Measurements from ENCODE around the gene ACSL1.
"Not testable (repeated sequence)": the region's sequence is repeated elsewhere in the genome, so short reads cannot be mapped to it uniquely, and the experiment has no call there.

The ACSL1 gene

DNA sequence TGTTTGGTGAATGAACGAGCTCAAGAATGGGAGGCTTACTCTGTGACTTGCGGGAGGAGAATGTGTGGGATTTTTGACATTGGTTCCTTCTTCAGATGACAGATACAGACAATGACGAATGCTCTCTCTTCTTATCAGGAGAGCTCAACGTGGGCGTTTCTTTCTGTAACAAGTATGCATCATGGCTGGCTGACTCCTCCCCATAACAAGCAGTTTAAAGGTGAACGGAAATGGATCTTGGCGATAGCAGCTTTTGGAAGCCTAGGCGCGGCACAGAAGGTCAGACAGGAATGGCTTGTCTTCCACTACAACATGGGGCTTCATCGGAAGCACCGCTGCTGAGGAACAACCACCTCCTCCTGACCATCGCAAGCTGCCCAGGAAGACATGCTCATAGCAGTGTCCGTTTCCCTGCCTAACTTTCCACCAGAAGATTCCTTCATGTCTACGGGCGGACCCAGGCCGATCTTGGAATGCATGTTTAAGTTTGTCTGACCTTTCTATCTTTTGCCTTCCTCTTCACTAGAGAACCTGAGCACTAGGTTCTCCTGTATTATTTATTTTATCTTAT is 18.3 kb upstream of the ACSL1 start:
- no peak for DNase-seq (ENCODE audit: low read depth, low spot score)
- Histone ChIP-seq H3K4me1 (ENCODE audit: control insufficient read depth, insufficient read depth, low read length) (no peaks in the 10 kb centered on the region), H3K27ac (ENCODE audit: low read length) (no peak overlapping the region), H3K4me3 (ENCODE audit: low read length) (no peak overlapping the region), H3K9me3 (ENCODE audit: control insufficient read depth, insufficient read depth, low read length) (no peaks in the 10 kb centered on the region), H3K27me3 (ENCODE audit: control insufficient read depth, insufficient read depth, low read length) (no peaks in the 10 kb centered on the region), H3K36me3 (ENCODE audit: control insufficient read depth, insufficient read depth, low read length) (no peaks in the 10 kb centered on the region)
- WGBS (ENCODE audit: insufficient coverage, insufficient read length) = no CpG with 5 or more reads among the region's 16 CpGs

DNA sequence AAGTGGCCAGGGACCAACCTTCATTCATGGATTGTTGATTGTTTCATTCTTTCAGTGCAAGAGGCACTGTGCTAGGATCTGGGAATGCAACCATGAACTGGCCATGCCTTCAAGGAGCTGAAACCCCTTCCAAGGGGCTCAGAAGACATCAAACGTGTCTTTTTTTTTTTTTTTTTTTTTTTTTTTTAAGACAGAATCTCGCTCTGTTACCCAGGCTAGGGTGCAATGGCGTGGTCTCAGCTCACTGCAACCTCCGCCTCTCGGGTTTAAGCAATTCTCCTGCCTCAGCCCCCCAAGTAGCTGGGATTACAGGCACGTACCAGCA is 13.3 kb upstream of the ACSL1 start:
- not testable (repeated sequence) for H3K27ac ChIP-seq (ENCODE audit: low read length); DNase-seq (ENCODE audit: low read depth, low spot score); H3K27me3 ChIP-seq (ENCODE audit: control insufficient read depth, insufficient read depth, low read length); H3K36me3 ChIP-seq (ENCODE audit: control insufficient read depth, insufficient read depth, low read length); H3K4me1 ChIP-seq (ENCODE audit: control insufficient read depth, insufficient read depth, low read length); H3K9me3 ChIP-seq (ENCODE audit: control insufficient read depth, insufficient read depth, low read length); H3K4me3 ChIP-seq (ENCODE audit: low read length)
- no CpG with 5 or more reads among the region's 6 CpGs for WGBS (ENCODE audit: insufficient coverage, insufficient read length)

DNA sequence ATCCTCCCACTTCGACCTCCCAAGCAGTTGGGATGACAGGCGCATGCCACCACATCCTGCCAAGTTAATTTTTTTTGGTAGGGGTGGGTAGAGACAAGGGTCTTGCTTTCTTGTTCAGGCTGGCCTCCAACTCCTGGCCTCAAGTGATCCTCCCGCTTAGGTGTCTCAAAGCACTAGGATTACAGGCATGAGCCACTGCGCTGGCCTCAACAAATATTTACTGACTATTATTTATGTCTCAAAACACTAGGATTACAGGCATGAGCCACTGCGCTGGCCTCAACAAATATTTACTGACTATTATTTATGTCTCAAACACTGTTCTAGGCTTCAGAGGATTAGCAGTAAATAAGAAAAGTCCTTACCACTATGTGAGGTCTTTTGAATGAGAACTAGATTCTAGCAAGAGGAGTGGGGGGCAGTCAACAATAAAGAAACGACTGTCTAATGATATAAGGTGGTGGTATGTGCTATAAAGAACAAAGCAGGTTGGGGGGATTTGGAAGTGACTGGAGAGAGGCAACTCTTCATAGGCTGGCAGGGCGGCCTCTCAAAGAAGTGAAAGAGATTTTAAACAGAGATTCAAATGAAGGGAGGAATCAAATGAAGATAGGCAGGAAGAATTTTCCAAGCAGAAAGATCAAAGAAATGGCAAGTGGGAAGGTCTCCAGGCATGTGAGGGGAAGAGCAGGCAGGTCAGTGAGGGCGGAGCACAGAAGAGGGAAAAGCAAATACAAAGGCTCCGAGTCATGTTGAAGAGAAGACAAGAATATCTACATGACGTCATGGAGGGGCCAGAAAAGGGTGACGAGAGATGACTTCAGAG is 12.7 kb upstream of the ACSL1 start:
- H3K4me3 ChIP-seq (ENCODE audit: low read length) = no peak overlapping the region
- no peak overlapping the region for H3K27ac ChIP-seq (ENCODE audit: low read length)
- no peaks in the 10 kb centered on the region for H3K27me3 ChIP-seq (ENCODE audit: control insufficient read depth, insufficient read depth, low read length)
- H3K9me3 ChIP-seq (ENCODE audit: control insufficient read depth, insufficient read depth, low read length) = no peaks in the 10 kb centered on the region
- no peak for DNase-seq (ENCODE audit: low read depth, low spot score)
- no CpG with 5 or more reads among the region's 11 CpGs for WGBS (ENCODE audit: insufficient coverage, insufficient read length)
- H3K36me3 ChIP-seq (ENCODE audit: control insufficient read depth, insufficient read depth, low read length) = no peaks in the 10 kb centered on the region
- no peaks in the 10 kb centered on the region for H3K4me1 ChIP-seq (ENCODE audit: control insufficient read depth, insufficient read depth, low read length)

DNA sequence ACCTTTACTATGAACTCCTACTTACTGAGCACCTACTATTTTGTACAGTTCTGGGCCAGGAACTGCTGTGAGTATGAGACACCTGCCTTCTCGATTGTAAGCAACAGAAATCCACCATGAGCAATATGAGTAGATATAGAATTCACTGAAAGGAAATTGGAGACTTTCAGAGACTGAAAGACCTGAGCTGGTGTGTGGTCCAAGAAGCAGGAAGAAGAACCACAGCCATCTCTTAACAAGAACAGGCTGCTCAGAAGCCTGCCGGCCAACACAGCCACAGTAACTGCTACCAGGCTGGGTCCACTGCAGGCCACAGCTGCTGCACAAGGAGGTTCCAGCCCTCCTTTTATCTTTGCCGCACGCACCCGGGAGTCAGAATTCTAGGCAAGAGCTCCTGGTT is 10.8 kb upstream of the ACSL1 start:
- Histone ChIP-seq H3K4me1 (ENCODE audit: control insufficient read depth, insufficient read depth, low read length) (peaks cover 1% of the 10 kb centered on the region; the same call in 1 of the 2 replicates), H3K27ac (ENCODE audit: low read length) (no peak overlapping the region), H3K27me3 (ENCODE audit: control insufficient read depth, insufficient read depth, low read length) (no peaks in the 10 kb centered on the region), H3K9me3 (ENCODE audit: control insufficient read depth, insufficient read depth, low read length) (no peaks in the 10 kb centered on the region), H3K36me3 (ENCODE audit: control insufficient read depth, insufficient read depth, low read length) (no peaks in the 10 kb centered on the region), H3K4me3 (ENCODE audit: low read length) (no peak overlapping the region)
- no CpG with 5 or more reads among the region's 5 CpGs for WGBS (ENCODE audit: insufficient coverage, insufficient read length)
- DNase-seq (ENCODE audit: low read depth, low spot score) = no peak

DNA sequence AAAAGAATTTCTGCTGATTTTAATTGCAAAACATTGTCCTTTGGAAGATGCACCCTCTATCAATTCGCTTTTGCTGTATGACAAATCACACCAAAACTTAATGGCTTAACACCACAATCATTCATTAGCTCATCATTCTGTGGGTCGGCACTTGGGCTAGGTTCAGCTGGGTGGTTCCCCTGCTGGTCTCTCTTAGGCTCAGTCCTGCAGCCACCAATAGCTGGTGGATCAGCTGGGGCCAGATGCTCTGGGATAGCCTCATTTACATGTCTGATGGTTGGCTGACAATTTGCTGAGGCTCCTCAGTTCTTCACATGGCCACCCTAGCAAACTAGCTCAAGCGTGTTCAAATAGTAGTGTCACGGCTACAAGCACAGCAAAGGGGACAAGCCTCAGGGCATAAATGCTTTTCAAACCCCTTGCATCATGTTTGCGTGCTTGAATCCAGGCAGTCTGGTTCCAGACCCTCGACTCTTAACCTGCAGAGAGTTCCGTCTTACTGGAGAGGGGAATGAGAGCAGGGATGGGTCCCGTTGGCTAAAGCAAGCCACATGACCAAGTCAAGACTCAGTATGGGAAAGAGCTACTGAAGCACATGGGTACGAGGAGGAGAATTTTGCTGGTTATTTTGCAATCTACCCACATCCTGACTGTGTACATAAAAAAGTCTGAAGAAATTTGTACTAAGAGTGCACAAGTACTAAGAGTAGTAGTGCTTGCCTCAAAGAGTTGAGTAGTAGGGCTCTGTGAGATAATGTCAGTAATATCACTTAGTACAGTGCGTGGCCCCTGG is 7.5 kb upstream of the ACSL1 start:
- WGBS (ENCODE audit: insufficient coverage, insufficient read length) = no CpG with 5 or more reads among the region's 10 CpGs
- no peak overlapping the region for H3K4me3 ChIP-seq (ENCODE audit: low read length)
- H3K4me1 ChIP-seq (ENCODE audit: control insufficient read depth, insufficient read depth, low read length) = peaks cover 1% of the 10 kb centered on the region; the same call in 1 of the 2 replicates
- no peaks in the 10 kb centered on the region for H3K9me3 ChIP-seq (ENCODE audit: control insufficient read depth, insufficient read depth, low read length)
- no peak overlapping the region for H3K27ac ChIP-seq (ENCODE audit: low read length)
- no peaks in the 10 kb centered on the region for H3K27me3 ChIP-seq (ENCODE audit: control insufficient read depth, insufficient read depth, low read length)
- H3K36me3 ChIP-seq (ENCODE audit: control insufficient read depth, insufficient read depth, low read length) = no peaks in the 10 kb centered on the region
- DNase-seq (ENCODE audit: low read depth, low spot score) = no peak

DNA sequence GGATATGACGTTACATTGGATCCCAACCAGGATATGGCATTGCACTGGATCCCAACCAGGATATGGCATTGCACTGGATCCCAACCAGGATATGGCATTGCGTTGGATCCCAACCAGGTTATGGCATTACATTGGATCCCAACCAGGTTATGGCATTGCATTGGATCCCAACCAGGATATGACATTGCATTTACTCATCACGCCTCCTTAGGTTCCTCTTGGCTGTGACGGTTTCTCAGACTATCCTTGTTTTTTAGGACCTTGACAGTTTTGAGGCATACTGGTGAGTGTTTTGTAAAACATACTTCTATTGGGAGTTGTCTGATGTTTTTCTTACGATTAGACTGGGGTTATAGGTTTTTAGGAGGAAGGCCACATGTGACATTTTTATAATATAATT is 5.4 kb upstream of the ACSL1 start:
- H3K9me3 ChIP-seq (ENCODE audit: control insufficient read depth, insufficient read depth, low read length) = no peaks in the 10 kb centered on the region
- no peak overlapping the region for H3K27ac ChIP-seq (ENCODE audit: low read length)
- no peak for DNase-seq (ENCODE audit: low read depth, low spot score)
- H3K4me3 ChIP-seq (ENCODE audit: low read length) = no peak overlapping the region
- peaks cover 3% of the 10 kb centered on the region; the same call in 1 of the 2 replicates for H3K4me1 ChIP-seq (ENCODE audit: control insufficient read depth, insufficient read depth, low read length)
- no peaks in the 10 kb centered on the region for H3K36me3 ChIP-seq (ENCODE audit: control insufficient read depth, insufficient read depth, low read length)
- H3K27me3 ChIP-seq (ENCODE audit: control insufficient read depth, insufficient read depth, low read length) = peaks cover 12% of the 10 kb centered on the region
- no CpG with 5 or more reads among the region's 5 CpGs for WGBS (ENCODE audit: insufficient coverage, insufficient read length)

DNA sequence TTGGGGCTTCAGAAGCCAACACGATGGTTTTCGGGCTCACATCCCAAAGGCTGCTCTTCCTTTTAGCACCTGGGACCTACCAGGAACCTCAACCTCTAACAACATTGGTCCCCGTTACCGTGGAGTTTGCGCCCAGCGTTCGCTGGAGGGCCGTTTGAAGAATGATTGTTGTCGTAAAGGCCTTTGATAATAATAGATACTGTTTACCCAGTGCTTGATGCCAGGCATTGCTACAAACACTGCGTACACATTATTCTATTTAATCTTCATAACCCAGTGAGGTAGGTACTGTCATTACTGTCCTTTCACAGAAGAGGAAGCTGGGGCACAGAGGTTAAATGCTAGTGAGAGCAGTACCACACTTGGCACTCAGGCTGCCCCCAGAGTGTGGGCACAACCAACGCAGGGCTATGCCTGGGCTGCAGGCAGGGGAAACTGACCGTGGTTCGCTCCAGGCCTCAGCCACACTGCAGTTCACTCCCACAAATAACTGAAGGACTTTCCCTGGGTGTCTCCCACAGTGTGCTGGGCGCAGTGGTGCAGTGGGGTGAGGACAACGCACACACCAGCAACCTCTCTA is 1.0 kb upstream of the ACSL1 start:
- Histone ChIP-seq H3K27me3 (ENCODE audit: control insufficient read depth, insufficient read depth, low read length) (peaks cover 21% of the 10 kb centered on the region), H3K4me3 (ENCODE audit: low read length) (peak overlapping the region; percentile 57; the same call in 1 of the 2 replicates)

DNA sequence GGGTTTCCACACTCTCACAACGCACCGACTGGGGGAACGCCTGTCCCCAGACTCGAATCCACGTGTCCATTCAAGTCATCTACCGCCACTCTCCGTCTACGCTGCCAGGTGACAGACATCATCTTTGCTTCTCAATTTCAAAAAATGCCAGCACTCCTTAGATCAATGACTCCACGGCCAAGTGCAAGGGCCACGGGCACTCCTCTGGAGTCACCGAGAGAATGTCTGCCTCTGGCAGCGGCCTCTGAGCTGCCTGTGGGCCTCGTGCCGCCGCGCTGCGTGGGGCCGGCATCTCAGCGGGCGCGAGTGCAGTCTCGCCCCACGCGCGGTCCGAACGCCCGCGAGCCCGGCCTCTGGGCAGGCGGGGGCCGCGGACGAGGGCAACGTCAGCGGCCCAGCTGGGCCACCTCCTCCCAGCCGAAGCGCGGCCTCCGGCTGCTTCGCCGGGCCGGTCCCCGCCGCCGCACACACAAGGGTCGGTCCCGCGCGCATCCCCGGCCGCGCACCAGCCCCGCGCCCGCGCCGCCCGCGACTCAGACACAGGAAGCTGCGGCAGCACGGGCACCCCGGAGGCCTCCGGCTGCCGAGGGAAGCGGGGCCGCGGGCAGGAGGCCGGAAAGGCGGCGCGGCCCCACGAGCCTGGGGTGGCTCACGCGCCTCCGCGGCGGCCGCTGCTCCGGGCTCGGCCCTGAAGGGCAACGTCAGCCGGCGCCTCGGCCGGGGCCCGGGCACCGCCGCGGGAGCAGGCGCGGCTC is 450 bp downstream of the ACSL1 start:
- H3K27ac ChIP-seq (ENCODE audit: low read length) = no peak overlapping the region

More for the DNA sequence above, 1.0 kb upstream of the ACSL1 start:
- H3K27ac ChIP-seq (ENCODE audit: low read length) = no peak overlapping the region
- DNase-seq (ENCODE audit: low read depth, low spot score) = no peak
- WGBS (ENCODE audit: insufficient coverage, insufficient read length) = no CpG with 5 or more reads among the region's 15 CpGs
- no peaks in the 10 kb centered on the region for H3K9me3 ChIP-seq (ENCODE audit: control insufficient read depth, insufficient read depth, low read length)
- 0 out of 2 replicates have a peak, but pooled peaks cover 2% of the 10 kb centered on the region for H3K4me1 ChIP-seq (ENCODE audit: control insufficient read depth, insufficient read depth, low read length)
- H3K36me3 ChIP-seq (ENCODE audit: control insufficient read depth, insufficient read depth, low read length) = no peaks in the 10 kb centered on the region

DNA sequence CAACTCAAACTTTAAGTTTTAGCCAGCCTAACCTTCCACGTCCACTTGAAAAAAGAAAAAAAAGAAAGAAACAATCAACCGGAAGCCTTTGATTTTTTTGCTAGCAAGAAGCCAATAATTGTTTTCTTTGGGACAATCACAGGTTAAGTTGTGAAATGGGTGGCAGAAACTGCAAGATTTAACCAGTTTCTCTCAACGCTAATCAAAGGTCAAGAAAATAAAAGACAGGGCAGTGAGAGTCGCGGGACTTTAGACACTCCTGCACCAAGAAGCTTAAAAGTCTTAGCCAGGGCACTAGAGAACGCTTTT is 1.0 kb downstream of the ACSL1 start:
- Histone ChIP-seq H3K9me3 (ENCODE audit: control insufficient read depth, insufficient read depth, low read length) (no peaks in the 10 kb centered on the region), H3K4me3 (ENCODE audit: low read length) (no peak overlapping the region; the same call in 1 of the 2 replicates), H3K27ac (ENCODE audit: low read length) (no peak overlapping the region), H3K4me1 (ENCODE audit: control insufficient read depth, insufficient read depth, low read length) (0 out of 2 replicates have a peak, but pooled peaks cover 2% of the 10 kb centered on the region), H3K27me3 (ENCODE audit: control insufficient read depth, insufficient read depth, low read length) (peaks cover 21% of the 10 kb centered on the region), H3K36me3 (ENCODE audit: control insufficient read depth, insufficient read depth, low read length) (no peaks in the 10 kb centered on the region)
- no CpG with 5 or more reads among the region's 6 CpGs for WGBS (ENCODE audit: insufficient coverage, insufficient read length)
- DNase-seq (ENCODE audit: low read depth, low spot score) = no peak

More for the DNA sequence above, 450 bp downstream of the ACSL1 start:
- H3K9me3 ChIP-seq (ENCODE audit: control insufficient read depth, insufficient read depth, low read length) = no peaks in the 10 kb centered on the region
- peaks cover 21% of the 10 kb centered on the region for H3K27me3 ChIP-seq (ENCODE audit: control insufficient read depth, insufficient read depth, low read length)
- H3K4me1 ChIP-seq (ENCODE audit: control insufficient read depth, insufficient read depth, low read length) = 0 out of 2 replicates have a peak, but pooled peaks cover 2% of the 10 kb centered on the region
- no CpG with 5 or more reads among the region's 92 CpGs for WGBS (ENCODE audit: insufficient coverage, insufficient read length)
- H3K36me3 ChIP-seq (ENCODE audit: control insufficient read depth, insufficient read depth, low read length) = no peaks in the 10 kb centered on the region
- DNase-seq (ENCODE audit: low read depth, low spot score) = no peak
- H3K4me3 ChIP-seq (ENCODE audit: low read length) = peak overlapping the region; percentile 57; the same call in 1 of the 2 replicates

Data from iPS DF 6.9 (cell line).